Fibroblast of villous mesenchyme (primary cell): ENCODE measurements around the gene CFD. TPM values are rescaled to one million over a fixed set of nuclear protein-coding genes. Genes with fewer than 3 reads are reported as not detected.
"Not testable (repeated sequence)": the region's sequence is repeated elsewhere in the genome, so short reads cannot be mapped to it uniquely, and the experiment has no call there.

Experiments
- DNase-seq: peaks from one replicate; pipeline ENCODE4 v3.0.0-alpha.2; 2010; ENCODE audit warnings: low read depth
- H3K4me3 ChIP-seq: 2 replicates; pipeline ENCODE4 v1.5.1; 2011; ENCODE audit warnings: low read depth, mild to moderate bottlenecking, low read length
- total RNA-seq: library from RNA; depleted of rRNA; stranded (reverse); fragments of >200 nt; gene quantifications from 2 replicates; pipeline ENCODE4 v1.2.3, GENCODE V29; 2012
- TF ChIP-seq, protein P1 (sequence below): IDR thresholded peaks from 2 replicates; pipeline ENCODE4 v1.5.1; 2012; ENCODE audit warnings: low read depth, mild to moderate bottlenecking, low read length; ENCODE audit not compliant: insufficient read depth

CFD gene
- total RNA-seq, 1 donor, result 3.9 TPM

DNA sequence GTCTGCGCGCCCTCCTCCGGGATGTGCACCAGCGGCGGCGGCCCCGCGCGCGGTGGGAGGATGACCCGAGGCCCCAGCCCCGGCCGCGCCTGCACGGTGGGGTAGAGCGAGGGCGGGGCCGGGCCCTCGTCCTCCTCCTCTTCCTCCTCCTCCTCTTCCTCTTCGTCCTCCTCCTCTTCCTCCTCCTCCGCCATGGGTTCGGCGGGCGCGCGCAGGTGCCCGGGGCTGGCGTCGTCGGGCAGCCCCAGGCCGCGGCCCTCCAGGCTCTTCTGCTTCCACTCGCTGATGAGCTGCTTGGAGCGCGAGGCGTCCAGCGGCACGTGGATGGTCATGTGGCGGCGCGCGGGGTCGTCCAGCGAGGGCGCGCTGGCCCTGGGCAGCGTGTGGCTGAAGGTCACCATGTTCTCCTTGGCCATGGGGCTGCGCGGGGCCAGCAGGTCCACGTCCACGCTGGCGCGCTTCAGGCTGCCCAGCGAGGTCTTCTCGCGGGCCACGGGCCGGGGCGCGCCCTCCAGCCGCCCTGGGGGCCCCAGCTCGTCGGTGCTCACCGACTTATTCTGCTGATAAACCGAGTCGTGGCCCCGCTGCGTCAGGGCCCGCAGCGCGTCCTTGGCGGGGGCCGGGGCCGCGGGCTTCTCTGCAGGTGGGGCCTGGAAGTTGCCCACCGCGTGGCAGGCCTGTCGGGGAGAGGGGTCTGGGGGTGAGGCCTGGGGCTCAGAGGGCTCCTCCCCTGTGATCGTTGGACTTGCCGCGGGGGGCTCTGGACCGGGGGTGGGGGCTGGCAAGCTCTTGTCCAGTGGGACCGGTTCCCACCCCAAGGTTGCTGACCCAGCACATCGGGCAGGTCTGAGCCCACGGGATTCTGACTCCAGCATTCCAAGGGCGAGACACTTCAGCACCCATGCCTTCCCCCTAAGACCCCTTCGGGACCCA lies 46.0 kb upstream of the CFD start:
- no peak for DNase-seq
- TF ChIP-seq, protein P1, sequence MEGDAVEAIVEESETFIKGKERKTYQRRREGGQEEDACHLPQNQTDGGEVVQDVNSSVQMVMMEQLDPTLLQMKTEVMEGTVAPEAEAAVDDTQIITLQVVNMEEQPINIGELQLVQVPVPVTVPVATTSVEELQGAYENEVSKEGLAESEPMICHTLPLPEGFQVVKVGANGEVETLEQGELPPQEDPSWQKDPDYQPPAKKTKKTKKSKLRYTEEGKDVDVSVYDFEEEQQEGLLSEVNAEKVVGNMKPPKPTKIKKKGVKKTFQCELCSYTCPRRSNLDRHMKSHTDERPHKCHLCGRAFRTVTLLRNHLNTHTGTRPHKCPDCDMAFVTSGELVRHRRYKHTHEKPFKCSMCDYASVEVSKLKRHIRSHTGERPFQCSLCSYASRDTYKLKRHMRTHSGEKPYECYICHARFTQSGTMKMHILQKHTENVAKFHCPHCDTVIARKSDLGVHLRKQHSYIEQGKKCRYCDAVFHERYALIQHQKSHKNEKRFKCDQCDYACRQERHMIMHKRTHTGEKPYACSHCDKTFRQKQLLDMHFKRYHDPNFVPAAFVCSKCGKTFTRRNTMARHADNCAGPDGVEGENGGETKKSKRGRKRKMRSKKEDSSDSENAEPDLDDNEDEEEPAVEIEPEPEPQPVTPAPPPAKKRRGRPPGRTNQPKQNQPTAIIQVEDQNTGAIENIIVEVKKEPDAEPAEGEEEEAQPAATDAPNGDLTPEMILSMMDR, result no peak
- no peak overlapping the region for H3K4me3 ChIP-seq

DNA sequence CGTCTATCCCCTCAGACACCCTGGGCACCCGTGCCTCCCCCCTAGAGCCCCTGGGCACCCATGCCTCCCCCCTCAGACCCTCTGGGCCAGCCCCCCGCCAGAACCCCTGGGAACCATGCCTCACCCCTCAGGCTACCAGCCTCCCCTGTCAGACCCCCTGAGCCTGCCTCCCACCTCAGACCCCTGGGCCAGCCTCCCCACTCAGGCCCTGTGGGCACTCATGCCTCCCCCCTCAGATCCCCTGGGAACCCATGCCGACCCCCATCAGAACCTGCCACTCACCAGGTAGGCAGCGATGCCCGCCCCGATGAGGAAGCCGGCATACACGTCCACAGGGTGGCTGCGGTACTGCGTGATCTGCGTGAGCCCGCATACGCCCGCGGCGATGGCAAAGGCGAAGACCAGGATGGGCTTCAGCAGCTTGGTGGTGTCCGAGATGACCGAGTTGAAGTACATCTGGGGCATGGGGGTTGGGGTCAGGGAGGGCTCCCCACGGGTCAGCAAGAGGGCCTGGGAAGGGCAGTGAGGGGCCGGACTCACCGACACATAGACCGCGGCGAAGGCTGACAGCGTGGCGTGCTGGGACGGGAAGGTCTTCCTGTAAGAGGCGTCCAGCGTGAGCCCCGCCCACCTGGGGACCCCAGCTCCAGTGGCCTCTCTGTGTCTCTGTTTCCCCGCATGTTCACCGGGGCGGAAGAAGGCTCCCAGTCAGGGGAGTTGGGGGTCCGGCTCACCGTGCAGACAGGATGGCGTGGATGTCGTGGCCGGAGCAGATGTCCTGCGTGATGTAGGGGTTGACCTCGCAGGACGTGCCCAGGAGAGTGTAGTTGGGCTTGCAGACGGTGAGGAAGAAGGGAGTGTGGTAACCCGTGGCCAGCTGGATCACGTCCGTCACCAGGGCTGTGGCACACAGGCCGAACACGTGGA lies 45.0 kb upstream of the CFD start:
- no peak for DNase-seq
- no peak overlapping the region for H3K4me3 ChIP-seq
- TF ChIP-seq, protein P1, result no peak

DNA sequence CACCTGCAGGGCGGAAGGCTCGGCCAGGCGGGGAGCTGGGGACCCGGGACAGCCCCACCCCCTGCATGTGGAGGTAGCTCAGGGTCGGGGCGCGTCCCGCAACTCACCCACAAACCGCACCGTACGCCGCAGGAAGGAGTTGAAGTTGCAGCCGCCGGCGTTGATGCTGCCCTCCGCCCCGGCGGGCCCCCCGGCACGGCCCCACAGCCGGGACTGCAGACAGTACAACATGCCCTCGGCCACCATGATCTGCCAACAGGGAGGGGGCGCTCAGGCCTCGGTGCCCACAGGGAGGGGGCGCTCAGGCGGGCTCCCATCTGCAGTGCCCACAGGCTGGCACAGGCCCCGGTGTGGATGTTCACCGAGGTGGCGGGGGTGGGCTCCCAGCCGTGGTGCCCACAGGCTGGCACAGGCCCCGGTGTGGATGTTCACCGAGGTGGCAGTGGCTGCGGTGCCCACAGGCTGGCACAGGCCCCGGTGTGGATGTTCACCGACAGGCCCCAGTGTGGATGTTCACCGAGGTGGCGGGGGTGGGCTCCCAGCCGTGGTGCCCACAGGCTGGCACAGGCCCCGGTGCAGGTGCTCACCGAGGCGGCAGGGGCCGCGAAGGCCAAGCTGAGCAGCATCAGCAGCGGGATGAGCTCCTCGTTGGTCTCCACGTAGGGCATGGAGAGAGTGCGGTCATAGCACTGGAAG lies 44.2 kb upstream of the CFD start:
- H3K4me3 ChIP-seq, result no peak overlapping the region
- no peak for DNase-seq
- TF ChIP-seq, protein P1, result no peak

DNA sequence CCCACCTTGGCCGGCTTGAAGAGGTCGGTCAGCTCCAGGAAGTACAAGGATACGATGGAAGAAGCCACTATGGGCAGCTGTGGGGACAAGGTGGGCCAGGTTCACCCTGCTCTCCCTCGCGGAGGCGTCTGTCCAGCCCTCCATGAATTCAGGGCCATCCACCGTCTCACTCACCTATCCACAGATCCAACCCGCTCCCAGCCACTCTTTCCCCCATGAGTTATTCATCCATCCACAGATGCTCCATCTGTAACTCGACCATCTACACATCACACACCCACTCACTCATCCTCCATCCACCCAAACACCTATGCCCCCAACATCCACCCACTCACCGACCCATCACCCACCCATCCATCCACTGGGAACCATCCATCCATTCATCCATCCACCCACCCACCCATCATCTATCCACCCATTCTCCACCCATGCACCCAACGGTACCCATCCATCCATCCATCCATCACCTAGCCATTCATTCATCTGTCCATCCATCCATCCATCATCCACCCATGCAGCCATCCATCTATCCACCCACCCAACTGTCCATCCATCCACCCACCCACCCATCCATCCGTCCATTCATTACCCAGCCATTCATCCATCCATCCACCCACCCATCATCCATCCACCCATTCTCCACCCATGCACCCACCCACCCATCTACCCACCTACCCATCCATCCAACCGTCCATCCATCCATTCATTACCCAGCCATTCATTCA lies 43.5 kb upstream of the CFD start:
- no peak for DNase-seq
- TF ChIP-seq, protein P1, result no peak
- H3K4me3 ChIP-seq, result no peak overlapping the region

DNA sequence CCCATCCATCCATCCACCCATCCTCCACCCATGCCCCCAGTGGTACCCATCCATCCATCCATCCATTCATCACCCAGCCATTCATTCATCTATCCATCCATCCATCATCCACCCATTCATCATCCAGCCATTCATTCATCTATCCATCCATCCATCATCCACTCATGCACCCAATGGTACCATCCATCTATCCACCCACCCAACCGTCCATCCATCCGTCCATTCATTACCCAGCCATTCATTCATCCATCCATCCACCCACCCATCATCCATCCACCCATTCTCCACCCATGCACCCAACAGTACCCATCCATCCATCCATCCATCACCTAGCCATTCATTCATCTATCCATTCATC lies 43.0 kb upstream of the CFD start:
- TF ChIP-seq, protein P1, result no peak

DNA sequence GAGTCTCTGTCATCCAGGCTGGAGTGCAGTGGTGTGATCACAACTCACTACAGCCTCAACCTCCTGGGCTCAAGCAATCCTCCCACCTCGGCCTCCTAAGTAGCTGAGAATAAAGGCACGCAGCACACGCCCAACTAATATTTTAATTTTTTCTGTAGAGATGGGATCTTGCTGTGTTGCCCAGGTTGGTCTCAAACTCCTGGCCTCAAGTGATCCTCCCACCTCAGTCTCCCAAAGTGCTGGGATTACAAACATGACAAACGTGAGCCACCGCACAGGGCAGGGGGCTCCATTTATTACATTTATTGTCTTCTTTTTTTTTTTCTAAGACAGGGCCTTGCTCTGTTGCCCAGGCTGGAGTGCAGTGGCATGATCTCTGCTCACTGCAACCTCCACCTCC lies 39.3 kb upstream of the CFD start:
- DNase-seq, H3K4me3 ChIP-seq: not testable (repeated sequence)

More for the DNA sequence above, 43.0 kb upstream of the CFD start:
- no peak overlapping the region for H3K4me3 ChIP-seq
- no peak for DNase-seq
